ENCODE results near the gene SP100.
A peak's percentile ranks its signal among the peaks of the same experiment; 100 is the strongest.
"Not testable (repeated sequence)": the region's sequence is repeated elsewhere in the genome, so short reads cannot be mapped to it uniquely, and the experiment has no call there.

SP100 gene

GRCh38 chr2:230416061-230416721, at the start of gene SP100:
SP100 (plus strand) TSS chr2:230416201; CDS start chr2:230416297, 96 bp downstream.
- peak; percentile 43 to 63 (median 63) for DNase-seq (ENCODE audit: low read depth in 3 of 3)

DNA sequence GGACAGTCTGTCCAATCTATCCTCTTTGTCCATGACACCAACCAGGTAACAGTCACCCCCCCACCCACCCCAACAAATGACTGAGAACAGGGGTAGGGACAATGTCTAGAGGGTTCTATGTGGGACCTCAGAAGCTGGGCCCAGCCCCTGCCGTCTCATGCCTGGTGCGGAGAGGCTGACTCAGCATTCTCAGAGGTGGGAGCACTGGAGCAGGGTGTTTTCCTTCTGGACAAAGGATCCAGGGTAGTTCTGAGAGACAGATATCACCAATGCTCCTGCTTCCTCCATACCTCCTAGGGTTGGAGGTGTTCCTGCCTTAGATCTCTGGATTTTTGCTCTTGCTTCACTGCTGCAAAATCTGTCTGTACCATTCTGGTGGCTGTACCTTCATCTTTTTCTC, 33.9 kb upstream of the SP100 start:
- no peak for DNase-seq (ENCODE audit: low read depth in 3 of 3)

DNA sequence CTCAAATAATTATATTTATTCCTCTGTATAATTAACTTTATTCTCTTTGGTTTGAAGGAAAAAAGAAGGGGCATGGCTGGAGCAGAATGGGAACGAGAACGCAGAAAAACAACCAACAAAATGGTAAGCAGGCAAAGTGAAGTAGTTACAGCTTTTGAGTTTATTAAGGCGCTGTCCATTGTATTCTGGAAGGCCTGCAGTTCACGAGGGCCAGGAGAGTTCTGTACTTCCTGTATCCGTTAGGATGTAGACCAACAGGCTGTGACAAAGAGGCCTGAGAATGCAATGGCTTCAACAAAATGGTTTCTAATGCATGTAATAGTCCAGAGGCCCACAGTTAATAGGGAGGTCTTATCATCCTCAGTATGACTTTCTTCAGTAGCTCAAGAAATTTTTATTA, 32.5 kb upstream of the SP100 start:
- DNase-seq (ENCODE audit: low read depth in 3 of 3), result no peak

DNA sequence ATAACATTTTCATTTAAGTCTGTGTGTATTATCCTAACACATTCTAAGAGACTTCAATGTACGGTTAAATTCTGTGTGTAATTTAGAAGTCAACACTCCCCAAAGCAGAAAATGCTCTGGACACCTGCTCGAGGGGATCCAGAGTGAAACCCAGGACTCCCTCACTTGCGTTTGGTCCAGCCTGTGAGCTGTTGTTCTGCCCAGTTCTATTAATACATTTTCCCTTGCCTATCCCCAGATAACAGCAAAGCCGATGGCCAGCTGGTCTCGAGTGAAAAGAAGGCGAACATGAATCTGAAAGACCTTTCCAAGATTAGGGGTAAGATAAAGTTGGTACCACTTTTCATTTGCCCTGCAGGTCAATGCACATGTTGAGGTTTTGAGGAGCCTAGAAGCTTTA, 31.0 kb upstream of the SP100 start:
- DNase-seq (ENCODE audit: low read depth in 3 of 3), result no peak

- no peak for DNase-seq (ENCODE audit: low read depth in 3 of 3)
These were observed 21.7 kb upstream of the SP100 start for GRCh38 chr2:230394301-230394700.

DNA sequence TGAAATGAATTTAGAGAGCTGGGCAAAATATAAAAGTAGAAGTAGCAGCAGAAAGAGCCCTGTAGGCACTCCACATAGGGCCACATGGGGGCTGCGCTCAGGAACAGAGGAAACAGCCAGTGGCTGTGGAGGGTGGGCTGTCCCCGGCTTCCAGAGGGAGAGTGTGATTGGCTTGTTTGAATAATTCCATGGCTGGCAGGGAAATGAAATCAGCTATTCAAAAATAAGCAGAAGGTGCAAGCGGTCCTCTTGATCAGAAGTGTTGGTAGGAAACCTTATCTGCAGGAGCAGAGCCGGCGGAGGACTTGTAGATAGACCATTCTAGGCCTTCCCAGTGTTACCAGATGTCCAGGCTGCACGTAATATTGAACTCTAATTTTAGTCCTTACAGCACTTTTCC, 17.3 kb upstream of the SP100 start:
- DNase-seq (ENCODE audit: low read depth in 3 of 3), result not testable (repeated sequence)

DNA sequence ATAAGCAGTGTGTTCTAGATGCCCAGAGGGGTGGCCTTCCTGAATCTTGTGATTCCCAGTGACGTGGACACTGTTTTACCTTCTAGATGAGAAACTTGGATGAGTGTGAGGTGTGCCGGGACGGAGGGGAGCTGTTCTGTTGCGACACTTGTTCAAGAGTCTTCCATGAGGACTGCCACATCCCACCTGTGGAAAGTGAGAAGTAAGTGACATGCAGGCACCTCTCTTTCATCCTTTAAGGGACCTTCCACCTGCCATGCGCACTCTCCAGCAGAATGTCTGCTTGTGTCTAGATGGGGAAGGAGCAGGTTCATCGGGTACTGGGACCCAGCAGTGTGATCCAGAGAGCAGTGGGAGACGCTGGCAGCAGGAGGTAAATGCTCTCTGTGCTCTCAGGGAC, 16.0 kb upstream of the SP100 start:
- DNase-seq (ENCODE audit: low read depth in 3 of 3), result no peak

DNA sequence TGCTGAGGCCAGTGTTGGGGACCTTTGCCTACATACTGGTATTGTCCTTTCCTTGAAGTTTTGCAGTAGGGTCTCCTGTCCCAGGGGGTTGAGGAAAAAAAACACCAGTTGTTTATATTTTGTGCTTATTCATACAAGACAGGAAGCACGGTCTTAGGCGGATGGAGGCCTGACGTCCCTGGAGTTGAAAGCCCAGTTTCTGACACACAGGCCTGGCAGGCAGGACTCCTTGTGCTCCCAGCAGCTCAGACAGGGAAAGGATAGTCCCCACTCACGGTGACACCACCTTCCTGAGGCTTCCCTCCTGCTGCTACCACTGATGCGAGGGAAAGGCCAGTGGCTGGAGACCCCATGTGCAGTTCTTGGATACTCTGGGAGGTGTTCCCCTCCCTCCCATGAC, 15.5 kb upstream of the SP100 start:
- DNase-seq (ENCODE audit: low read depth in 3 of 3), result no peak

- not testable (repeated sequence) for DNase-seq (ENCODE audit: low read depth in 3 of 3)
These were observed 15.0 kb upstream of the SP100 start for GRCh38 chr2:230401026-230401425.

DNA sequence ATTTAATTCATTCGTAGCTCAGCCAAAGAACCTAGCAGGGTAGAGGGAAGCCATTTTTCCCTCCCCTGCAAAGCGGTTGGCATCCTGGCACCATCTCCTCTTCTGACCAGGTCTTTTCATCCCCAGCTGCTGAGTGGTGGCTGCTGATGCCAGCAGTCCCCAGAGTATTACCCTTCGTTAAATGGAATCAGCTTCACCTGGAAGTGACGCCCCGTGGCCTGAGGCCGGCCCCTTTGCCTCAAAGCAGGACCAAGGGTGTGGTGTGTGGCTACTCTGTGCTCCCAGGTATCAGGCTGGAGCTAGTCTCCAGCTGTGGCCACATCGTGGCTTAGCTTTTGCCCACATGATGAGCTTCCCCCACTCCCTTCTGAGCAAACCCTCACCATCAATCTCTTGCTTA, 12.3 kb upstream of the SP100 start:
- no peak for DNase-seq (ENCODE audit: low read depth in 3 of 3)

GRCh38 chr2:230405824-230406223, 10.2 kb upstream of the SP100 start:
- DNase-seq (ENCODE audit: low read depth in 3 of 3), result no peak

DNA sequence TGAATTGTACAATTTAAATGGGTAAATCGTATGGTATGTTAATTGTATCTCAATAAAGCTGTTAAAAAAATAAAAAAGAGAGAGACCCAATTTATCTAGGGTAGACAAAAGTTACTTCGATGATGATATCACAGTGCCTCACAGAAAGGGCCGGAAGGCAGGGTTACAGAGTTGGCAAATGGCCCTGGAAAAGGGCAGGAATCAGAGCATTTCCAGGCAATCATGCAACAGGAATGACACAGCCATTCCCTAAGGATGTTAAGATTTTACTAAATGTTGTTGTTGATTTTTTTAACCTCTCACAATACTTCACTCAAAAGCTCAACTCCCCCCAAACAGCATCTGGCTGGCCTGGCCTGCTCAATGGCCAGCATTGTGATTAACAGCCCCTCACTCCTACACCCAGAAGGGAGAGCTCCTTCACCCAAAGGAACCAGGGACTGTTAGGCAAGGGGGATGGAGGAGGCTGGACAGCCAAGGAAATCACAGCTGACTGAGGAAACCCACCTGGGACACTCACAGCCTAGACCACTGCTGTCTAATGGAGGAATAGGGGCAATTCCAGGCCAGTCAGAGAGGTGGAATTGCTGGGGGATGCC, 7.7 kb upstream of the SP100 start:
- no peak for DNase-seq (ENCODE audit: low read depth in 3 of 3)

- not testable (repeated sequence) for DNase-seq (ENCODE audit: low read depth in 3 of 3)
These were observed 6.7 kb upstream of the SP100 start for GRCh38 chr2:230409316-230409715.

DNA sequence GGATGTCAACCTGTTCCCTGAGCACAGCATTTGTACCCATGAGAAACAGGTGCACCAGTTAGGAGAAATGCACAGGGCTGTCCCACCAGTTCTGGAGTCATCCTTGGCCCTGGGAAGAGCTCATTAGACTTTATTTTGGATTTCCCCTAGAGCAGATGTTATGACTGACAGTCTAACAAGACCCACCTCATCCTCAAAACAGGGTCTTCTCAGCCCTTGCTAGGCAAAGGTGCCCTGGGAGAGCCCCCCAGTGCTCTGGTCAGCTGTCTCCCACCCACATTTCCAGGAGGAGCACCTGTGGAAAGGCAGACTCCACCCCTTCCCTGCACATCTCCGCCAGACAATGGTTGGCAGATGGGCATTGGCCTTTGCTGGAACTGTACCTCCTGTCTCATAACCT, 5.7 kb upstream of the SP100 start:
- DNase-seq (ENCODE audit: low read depth in 3 of 3), result no peak

GRCh38 chr2:230410861-230411569, 5.0 kb upstream of the SP100 start:
- no peak for DNase-seq (ENCODE audit: low read depth in 3 of 3)

DNA sequence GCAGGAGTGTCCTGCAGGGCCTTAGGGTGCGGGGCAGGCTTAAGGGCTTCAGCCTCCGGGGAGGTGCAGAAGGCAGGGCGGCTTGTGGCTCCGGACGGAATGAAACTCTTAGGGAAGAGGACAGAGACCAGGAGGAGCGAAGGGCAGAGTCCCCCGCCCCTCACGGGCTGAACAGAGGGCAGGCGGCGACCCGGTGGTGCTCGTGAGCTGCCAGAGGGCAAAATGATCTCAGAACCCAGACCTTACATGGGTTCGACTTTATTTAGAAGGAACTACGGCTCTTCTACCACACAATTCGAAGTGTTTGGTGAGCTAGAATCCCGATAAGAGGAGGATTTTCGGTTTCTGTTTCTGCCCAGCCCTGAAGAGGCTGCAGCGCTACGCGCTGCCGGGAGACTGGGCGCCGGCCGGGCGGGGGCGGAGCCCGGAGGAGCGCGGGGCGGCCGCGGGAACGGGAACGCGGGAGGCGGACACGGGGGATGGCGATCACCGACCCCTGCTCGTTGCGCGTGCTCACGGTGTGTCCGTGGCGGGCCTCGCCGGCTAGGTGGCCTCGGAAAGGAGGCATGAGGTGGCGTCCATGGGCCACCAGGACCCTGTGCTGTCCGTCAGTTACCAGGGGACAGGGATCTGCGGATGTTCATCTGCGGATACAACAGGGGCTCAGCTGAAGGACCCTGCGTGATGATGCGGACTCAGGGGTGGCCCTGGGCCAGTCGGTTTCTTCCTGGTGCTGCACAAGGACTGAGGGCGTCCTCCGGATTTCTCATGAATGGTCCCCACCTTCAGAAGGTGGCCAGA, 4.2 kb upstream of the SP100 start:
- peak in 1 of 3 donors; percentile 28 for DNase-seq (ENCODE audit: low read depth in 3 of 3)

DNA sequence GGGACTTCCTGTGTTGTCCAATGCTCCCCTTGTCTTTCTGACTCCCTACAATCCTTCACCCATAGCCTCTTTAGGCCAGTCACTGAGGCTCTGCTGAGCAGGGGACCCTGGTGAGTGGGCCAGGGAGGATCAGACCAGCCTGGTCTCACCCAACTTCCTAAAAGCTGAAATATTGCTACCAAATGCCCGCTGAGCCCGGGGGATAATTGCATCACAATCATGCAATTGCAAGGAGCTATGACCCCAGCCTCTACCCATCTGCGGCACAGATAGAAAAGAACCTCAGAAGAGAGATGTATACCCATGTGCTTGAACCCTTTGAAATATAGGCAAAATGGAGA, 3.7 kb upstream of the SP100 start:
- DNase-seq (ENCODE audit: low read depth in 3 of 3), result no peak

- no peak for DNase-seq (ENCODE audit: low read depth in 3 of 3)
These were observed 3.2 kb upstream of the SP100 start for GRCh38 chr2:230412846-230413245.

GRCh38 chr2:230413479-230413878, 2.5 kb upstream of the SP100 start:
- DNase-seq (ENCODE audit: low read depth in 3 of 3), result no peak

DNA sequence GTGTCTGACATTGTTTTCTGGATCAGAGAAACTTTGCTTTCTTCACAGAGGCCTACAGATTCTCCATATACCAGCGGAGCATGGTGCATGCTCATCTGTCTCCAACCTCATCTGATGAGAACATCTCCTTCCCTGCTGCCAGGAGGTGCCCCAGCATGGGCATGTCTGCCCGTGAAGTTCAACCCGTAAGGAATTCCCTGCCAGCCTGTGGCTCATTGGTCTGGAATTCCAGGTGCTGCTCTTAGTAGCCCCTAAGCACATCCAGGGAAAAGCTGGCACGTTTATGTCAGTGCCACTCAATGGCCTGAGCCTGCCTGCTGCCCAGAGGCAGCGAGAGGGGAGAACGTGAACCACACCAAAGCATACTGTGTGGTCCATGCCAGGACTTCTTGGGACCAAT, 1.7 kb upstream of the SP100 start:
- DNase-seq (ENCODE audit: low read depth in 3 of 3), result no peak

- DNase-seq (ENCODE audit: low read depth in 3 of 3), result no peak
These were observed 1.4 kb downstream of the SP100 start for GRCh38 chr2:230417436-230417835.

DNA sequence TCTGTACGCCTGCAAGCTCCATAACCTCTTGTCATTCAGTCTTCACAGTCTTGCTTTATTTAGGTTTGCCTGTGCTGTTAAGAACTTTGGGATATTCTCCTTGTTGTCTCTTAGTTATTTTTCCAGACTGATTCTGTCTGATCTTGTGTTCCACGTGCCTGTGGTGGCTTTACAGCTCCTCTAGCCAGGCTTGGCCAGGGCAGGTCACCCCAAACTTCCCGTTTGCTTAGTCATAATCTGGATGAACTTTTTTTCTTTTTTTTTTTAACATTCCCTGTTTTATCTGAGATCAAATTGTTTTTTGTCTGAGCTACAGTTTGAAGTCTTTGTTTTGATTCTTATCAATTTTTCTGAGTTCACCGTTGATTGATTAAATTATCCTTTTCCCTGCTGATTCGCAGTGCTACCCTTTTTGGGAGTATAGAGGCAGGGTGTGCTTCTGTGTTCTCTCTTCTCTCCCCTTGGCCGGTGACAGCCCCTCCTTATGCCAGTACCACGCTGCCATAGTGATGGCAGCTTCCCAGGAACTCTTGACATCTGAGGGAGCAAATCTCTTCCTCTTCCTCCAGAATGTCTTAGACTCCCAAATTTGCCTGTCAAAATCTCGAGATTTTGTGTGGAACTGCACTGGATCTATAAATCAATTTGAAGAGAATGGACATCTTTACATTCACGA, 2.5 kb downstream of the SP100 start:
- no peak for DNase-seq (ENCODE audit: low read depth in 3 of 3)
